ENCODE results near the gene ITCH.
A peak's percentile ranks its signal among the peaks of the same experiment; 100 is the strongest.
"Not testable (repeated sequence)": the region's sequence is repeated elsewhere in the genome, so short reads cannot be mapped to it uniquely, and the experiment has no call there.

ITCH gene

DNA sequence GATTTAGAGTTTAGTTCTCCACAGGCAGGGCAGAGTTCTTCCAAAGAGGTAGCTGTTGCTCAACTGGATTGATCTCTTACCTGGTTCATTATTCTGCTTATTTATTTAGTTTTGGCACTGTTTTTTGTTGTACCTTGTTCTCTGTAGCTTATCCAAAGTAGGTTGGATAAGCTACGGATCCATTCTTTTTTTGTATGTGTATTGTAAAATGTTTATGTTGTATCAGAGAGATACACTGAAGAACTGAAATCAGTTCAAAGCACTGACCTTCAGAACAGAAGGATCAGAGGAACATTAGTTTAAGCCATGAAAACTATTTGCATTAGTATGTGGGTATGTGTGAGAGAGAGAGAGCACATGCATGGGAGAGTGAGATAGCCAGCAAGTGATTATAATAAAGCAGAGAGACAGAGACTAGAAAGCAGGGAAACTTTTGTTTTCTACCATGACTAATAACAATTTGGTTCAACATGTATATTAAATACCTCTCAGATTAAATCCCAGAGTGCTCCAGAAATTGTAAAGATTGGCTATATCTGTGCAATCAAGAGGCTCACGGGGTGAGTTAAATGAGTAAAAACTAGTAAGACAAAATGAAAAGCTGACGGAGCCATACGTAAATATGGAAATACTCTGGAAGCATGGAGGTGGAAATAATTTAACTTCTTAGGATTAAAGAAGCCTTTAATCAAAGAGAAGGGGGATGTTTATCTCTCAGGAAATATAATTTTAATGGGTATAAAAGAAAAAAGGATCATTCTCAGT lies 40.2 kb downstream of the ITCH start:
- Histone ChIP-seq H3K36me3 (ENCODE audit: control insufficient read depth, insufficient read depth, low read length) (peaks cover 16% of the 10 kb centered on the region), H3K27me3 (ENCODE audit: control insufficient read depth, insufficient read depth, low read length) (no peaks in the 10 kb centered on the region), H3K4me1 (ENCODE audit: control insufficient read depth, insufficient read depth, low read length) (0 out of 2 replicates have a peak, but pooled peaks cover 4% of the 10 kb centered on the region), H3K9ac (ENCODE audit: low read length) (no peak overlapping the region), H3K27ac (ENCODE audit: low read depth, low read length) (peak overlapping the region; percentile 65; the same call in 1 of the 2 replicates), H3K4me3 (ENCODE audit: low read depth, low read length) (no peak overlapping the region), H3K9me3 (ENCODE audit: control insufficient read depth, insufficient read depth, low read depth, low read length) (no peaks in the 10 kb centered on the region)

DNA sequence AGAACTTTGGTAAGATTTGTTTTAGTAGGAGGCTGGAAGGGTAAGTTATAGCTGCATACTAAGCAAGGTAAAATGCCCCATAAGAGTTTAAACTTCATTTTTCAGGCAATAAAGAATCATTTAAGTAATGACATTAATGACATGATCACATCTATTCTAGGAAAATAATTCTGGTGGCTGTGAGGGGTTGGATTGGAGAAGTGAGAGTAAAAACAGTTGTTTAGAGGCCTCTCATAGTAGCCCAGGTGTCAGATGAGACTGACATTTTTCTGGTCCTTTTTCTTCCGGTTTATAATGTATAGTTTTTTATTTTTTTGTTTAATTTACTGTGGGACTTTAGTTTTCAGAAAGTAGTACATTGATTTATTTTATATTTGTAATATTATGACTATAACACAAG lies 40.8 kb downstream of the ITCH start:
- no peak overlapping the region for H3K9ac ChIP-seq (ENCODE audit: low read length)
- no peak overlapping the region for H3K4me3 ChIP-seq (ENCODE audit: low read depth, low read length)
- H3K9me3 ChIP-seq (ENCODE audit: control insufficient read depth, insufficient read depth, low read depth, low read length), result no peaks in the 10 kb centered on the region
- no peaks in the 10 kb centered on the region for H3K27me3 ChIP-seq (ENCODE audit: control insufficient read depth, insufficient read depth, low read length)
- H3K36me3 ChIP-seq (ENCODE audit: control insufficient read depth, insufficient read depth, low read length), result peaks cover 23% of the 10 kb centered on the region
- H3K4me1 ChIP-seq (ENCODE audit: control insufficient read depth, insufficient read depth, low read length), result 0 out of 2 replicates have a peak, but pooled peaks cover 4% of the 10 kb centered on the region
- no peak overlapping the region for H3K27ac ChIP-seq (ENCODE audit: low read depth, low read length)

DNA sequence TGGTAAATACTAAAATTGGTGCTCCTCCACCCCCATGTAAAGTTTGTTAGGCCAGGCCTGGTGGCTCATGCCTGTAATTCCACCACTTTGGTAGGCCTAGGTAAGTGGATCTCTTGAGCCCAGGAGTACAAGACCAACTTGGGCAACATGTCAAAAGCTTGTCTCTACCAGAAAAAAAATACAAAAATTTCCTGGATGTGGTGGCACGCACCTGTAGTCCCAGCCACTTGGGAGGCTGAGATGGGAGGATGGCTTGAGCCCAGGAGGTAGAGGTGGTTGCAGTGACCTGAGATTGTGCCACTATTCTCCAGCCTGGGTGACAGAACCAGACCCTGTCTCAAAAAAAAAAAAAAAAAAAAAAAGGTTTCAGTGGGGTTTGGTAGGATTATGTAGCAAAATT lies 41.7 kb downstream of the ITCH start:
- H3K36me3 ChIP-seq (ENCODE audit: control insufficient read depth, insufficient read depth, low read length), result peaks cover 30% of the 10 kb centered on the region
- no peak overlapping the region for H3K4me3 ChIP-seq (ENCODE audit: low read depth, low read length)
- no peaks in the 10 kb centered on the region for H3K27me3 ChIP-seq (ENCODE audit: control insufficient read depth, insufficient read depth, low read length)
- no peaks in the 10 kb centered on the region for H3K9me3 ChIP-seq (ENCODE audit: control insufficient read depth, insufficient read depth, low read depth, low read length)
- 0 out of 2 replicates have a peak, but pooled peaks cover 4% of the 10 kb centered on the region for H3K4me1 ChIP-seq (ENCODE audit: control insufficient read depth, insufficient read depth, low read length)
- no peak overlapping the region for H3K27ac ChIP-seq (ENCODE audit: low read depth, low read length)
- no peak overlapping the region for H3K9ac ChIP-seq (ENCODE audit: low read length)

DNA sequence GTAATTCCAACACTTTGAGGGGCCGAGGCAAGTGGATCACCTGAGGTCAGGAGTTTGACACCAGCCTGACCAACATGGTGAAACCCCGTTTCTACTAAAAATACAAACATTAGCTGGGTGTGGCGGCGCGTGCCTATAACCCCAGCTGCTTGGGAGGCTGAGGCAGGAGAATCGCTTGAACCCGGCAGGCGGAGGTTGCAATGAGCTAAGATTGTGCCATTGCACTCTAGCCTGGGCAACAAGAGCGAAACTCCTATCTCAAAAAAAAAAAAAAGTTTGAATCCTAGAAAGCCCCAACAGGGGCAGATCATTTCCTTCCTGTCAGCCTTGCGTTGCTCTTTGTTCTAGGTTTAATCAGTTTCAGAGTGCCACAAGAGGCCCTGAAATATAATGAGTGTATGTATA lies 42.2 kb downstream of the ITCH start:
- not testable (repeated sequence) for H3K4me3 ChIP-seq (ENCODE audit: low read depth, low read length); H3K27ac ChIP-seq (ENCODE audit: low read depth, low read length); H3K27me3 ChIP-seq (ENCODE audit: control insufficient read depth, insufficient read depth, low read length); H3K4me1 ChIP-seq (ENCODE audit: control insufficient read depth, insufficient read depth, low read length); H3K9ac ChIP-seq (ENCODE audit: low read length); H3K9me3 ChIP-seq (ENCODE audit: control insufficient read depth, insufficient read depth, low read depth, low read length)
- peaks cover 32% of the 10 kb centered on the region for H3K36me3 ChIP-seq (ENCODE audit: control insufficient read depth, insufficient read depth, low read length)

DNA sequence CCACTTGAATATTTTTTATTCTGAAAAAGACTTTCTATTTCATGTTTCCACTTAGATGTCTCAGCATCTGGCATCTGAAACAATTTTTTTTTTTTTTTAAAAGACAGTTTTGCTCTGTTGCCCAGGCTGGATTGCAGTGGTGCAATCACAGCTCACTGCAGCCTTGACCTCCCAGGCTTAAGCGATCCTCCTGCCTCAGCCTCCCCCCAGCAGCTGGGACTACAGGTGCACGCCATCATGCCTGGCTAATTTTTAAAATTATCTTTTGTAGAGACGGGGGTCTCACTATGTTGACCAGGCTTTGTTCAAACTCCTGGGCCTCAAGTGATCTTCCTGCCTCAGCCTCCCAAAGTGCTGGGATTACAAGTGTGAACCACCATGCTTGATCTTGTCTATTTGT lies 42.9 kb downstream of the ITCH start:
- H3K27ac ChIP-seq (ENCODE audit: low read depth, low read length); H3K9ac ChIP-seq (ENCODE audit: low read length); H3K27me3 ChIP-seq (ENCODE audit: control insufficient read depth, insufficient read depth, low read length); H3K9me3 ChIP-seq (ENCODE audit: control insufficient read depth, insufficient read depth, low read depth, low read length); H3K4me1 ChIP-seq (ENCODE audit: control insufficient read depth, insufficient read depth, low read length); H3K4me3 ChIP-seq (ENCODE audit: low read depth, low read length): not testable (repeated sequence)
- H3K36me3 ChIP-seq (ENCODE audit: control insufficient read depth, insufficient read depth, low read length), result peaks cover 36% of the 10 kb centered on the region

DNA sequence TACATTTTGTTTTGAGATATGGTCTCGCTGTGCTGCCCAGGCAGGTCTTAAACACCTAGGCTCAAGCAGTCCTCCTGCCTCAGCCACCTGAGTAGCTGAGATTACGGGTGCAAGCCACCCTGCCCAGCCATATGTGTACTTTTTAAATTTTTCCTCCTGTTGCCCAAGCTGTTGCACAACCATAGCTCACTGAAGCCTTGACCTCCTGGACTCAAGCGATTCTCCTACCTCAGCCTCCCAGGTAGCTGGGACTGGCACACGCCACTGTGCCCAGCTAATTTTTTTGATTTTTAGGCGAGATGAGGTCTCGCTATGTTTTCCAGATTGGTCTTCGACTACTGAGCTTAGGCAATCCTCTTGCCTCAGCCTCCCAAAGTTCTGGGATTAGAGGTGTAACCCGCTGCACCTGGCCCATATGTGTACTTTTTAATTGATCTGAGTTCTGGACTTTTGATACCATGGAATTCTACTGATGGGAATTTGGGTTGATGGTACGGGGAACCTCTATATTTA lies 44.9 kb downstream of the ITCH start:
- Histone ChIP-seq H3K36me3 (ENCODE audit: control insufficient read depth, insufficient read depth, low read length) (peaks cover 46% of the 10 kb centered on the region), H3K27me3 (ENCODE audit: control insufficient read depth, insufficient read depth, low read length) (no peaks in the 10 kb centered on the region), H3K9ac (ENCODE audit: low read length) (no peak overlapping the region), H3K27ac (ENCODE audit: low read depth, low read length) (no peak overlapping the region), H3K4me3 (ENCODE audit: low read depth, low read length) (no peak overlapping the region), H3K9me3 (ENCODE audit: control insufficient read depth, insufficient read depth, low read depth, low read length) (no peaks in the 10 kb centered on the region), H3K4me1 (ENCODE audit: control insufficient read depth, insufficient read depth, low read length) (no peaks in the 10 kb centered on the region)

DNA sequence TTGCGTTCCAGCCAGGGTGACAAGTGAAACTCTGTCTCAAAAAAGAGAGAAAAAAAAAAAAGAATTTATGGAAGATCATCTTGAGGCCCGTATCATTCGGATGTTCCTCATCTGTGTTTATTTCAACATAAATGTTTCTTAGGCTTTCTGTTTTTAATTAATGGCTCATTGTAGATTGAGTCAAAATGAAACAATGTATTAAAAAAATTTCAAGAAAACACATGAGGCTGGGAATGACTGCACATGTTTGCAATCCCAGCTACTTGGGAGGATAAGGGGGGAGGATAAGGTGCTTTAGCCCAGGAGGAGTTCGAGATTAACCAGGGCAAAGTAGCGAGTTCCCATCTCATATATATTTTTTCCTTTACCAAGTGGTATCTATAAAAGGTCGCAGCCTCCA lies 47.3 kb downstream of the ITCH start:
- Histone ChIP-seq H3K4me3 (ENCODE audit: low read depth, low read length) (no peak overlapping the region), H3K36me3 (ENCODE audit: control insufficient read depth, insufficient read depth, low read length) (peaks cover 61% of the 10 kb centered on the region), H3K9me3 (ENCODE audit: control insufficient read depth, insufficient read depth, low read depth, low read length) (no peaks in the 10 kb centered on the region), H3K9ac (ENCODE audit: low read length) (no peak overlapping the region), H3K4me1 (ENCODE audit: control insufficient read depth, insufficient read depth, low read length) (no peaks in the 10 kb centered on the region), H3K27ac (ENCODE audit: low read depth, low read length) (no peak overlapping the region), H3K27me3 (ENCODE audit: control insufficient read depth, insufficient read depth, low read length) (no peaks in the 10 kb centered on the region)

DNA sequence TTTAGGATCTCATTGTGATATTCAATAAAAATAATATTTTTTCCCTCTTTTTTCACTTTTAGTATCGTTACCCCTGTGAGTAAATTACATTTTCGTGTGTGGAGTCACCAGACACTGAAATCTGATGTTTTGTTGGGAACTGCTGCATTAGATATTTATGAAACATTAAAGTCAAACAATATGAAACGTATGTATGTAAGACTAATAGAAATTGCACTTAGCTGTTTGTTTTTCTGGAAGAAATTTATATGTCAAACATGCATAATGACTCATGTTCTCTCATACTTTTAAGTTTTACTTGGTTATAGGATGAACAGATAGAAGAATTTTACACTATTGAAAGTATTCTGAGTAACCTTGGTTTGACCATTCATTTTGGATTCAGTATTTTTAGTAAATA lies 49.4 kb downstream of the ITCH start:
- H3K9me3 ChIP-seq (ENCODE audit: control insufficient read depth, insufficient read depth, low read depth, low read length), result no peaks in the 10 kb centered on the region
- H3K4me1 ChIP-seq (ENCODE audit: control insufficient read depth, insufficient read depth, low read length), result no peaks in the 10 kb centered on the region
- H3K9ac ChIP-seq (ENCODE audit: low read length), result no peak overlapping the region
- peaks cover 71% of the 10 kb centered on the region for H3K36me3 ChIP-seq (ENCODE audit: control insufficient read depth, insufficient read depth, low read length)
- H3K27ac ChIP-seq (ENCODE audit: low read depth, low read length), result no peak overlapping the region
- no peaks in the 10 kb centered on the region for H3K27me3 ChIP-seq (ENCODE audit: control insufficient read depth, insufficient read depth, low read length)
- no peak overlapping the region for H3K4me3 ChIP-seq (ENCODE audit: low read depth, low read length)

DNA sequence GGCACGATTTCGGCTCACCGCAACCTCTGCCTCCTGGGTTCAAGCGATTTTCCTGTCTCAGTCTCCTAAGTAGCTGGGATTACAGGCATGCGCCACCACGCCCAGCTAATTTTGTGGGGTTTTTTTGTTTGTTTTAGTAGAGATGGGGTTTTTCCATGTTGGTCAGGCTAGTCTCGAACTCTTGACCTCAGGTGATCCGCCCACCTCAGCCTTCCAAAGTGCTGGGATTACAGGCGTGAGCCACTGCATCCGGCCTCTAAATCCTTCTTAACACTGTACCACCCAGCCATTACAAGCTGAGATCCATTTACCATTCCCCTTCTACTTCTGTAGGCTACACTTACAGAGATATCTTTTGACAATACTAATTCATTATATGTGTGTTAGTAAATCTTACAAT lies 51.5 kb downstream of the ITCH start:
- peaks cover 73% of the 10 kb centered on the region for H3K36me3 ChIP-seq (ENCODE audit: control insufficient read depth, insufficient read depth, low read length)
- not testable (repeated sequence) for H3K4me3 ChIP-seq (ENCODE audit: low read depth, low read length)

DNA sequence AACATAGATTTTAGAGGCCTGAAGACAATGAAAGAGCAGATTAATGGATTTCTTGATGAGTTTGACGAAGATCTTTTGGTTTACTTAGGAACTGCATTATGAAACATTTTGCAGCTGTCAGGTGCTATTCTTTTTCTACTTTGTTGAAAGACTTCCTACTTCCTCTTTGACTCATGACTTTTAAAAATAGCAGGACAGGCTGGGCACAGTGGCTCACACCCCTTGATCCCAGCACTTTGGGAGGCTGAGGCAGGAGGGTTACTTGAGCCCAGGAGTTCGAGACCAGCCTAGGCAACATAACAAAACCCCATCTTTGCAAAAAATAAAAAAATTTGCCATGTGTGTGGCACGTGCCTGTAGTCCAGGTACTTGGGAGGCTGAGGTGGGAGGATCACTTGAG lies 52.0 kb downstream of the ITCH start:
- Histone ChIP-seq H3K36me3 (ENCODE audit: control insufficient read depth, insufficient read depth, low read length) (peaks cover 73% of the 10 kb centered on the region), H3K27ac (ENCODE audit: low read depth, low read length) (no peak overlapping the region), H3K4me1 (ENCODE audit: control insufficient read depth, insufficient read depth, low read length) (no peaks in the 10 kb centered on the region), H3K27me3 (ENCODE audit: control insufficient read depth, insufficient read depth, low read length) (no peaks in the 10 kb centered on the region), H3K9ac (ENCODE audit: low read length) (no peak overlapping the region), H3K4me3 (ENCODE audit: low read depth, low read length) (no peak overlapping the region), H3K9me3 (ENCODE audit: control insufficient read depth, insufficient read depth, low read depth, low read length) (no peaks in the 10 kb centered on the region)

More for the DNA sequence above, 51.5 kb downstream of the ITCH start:
- not testable (repeated sequence) for H3K27ac ChIP-seq (ENCODE audit: low read depth, low read length); H3K4me1 ChIP-seq (ENCODE audit: control insufficient read depth, insufficient read depth, low read length); H3K9ac ChIP-seq (ENCODE audit: low read length); H3K9me3 ChIP-seq (ENCODE audit: control insufficient read depth, insufficient read depth, low read depth, low read length); H3K27me3 ChIP-seq (ENCODE audit: control insufficient read depth, insufficient read depth, low read length)

DNA sequence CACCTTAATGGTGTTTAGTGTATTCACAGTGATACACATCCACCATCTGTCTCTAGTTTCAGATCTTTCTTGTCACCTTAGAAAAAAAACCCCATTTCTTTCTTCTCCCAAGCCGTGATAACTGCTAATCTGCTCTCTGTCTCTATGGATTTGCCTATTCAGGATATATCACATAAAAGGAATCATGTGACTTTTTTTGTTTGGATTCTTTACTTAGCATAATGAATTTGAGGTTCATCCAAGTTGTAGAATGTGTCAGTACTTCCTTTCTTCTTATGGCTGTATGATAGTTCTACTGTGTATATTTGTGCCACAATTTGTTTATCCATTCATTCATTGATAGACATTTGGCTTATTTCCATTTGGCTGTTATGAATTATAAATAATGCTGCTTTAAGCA lies 57.1 kb downstream of the ITCH start:
- Histone ChIP-seq H3K27ac (ENCODE audit: low read depth, low read length) (no peak overlapping the region), H3K9ac (ENCODE audit: low read length) (no peak overlapping the region), H3K36me3 (ENCODE audit: control insufficient read depth, insufficient read depth, low read length) (peaks cover 60% of the 10 kb centered on the region)

More for the DNA sequence above, 57.1 kb downstream of the ITCH start:
- Histone ChIP-seq H3K9me3 (ENCODE audit: control insufficient read depth, insufficient read depth, low read depth, low read length) (no peaks in the 10 kb centered on the region), H3K4me3 (ENCODE audit: low read depth, low read length) (no peak overlapping the region), H3K4me1 (ENCODE audit: control insufficient read depth, insufficient read depth, low read length) (no peaks in the 10 kb centered on the region), H3K27me3 (ENCODE audit: control insufficient read depth, insufficient read depth, low read length) (no peaks in the 10 kb centered on the region)
